Dermis blood vessel endothelial cell (primary cell): ENCODE data around the gene PIWIL4. TPM values are rescaled to one million over a fixed set of nuclear protein-coding genes. Genes with fewer than 3 reads are reported as not detected.
"Not testable (repeated sequence)": the region's sequence is repeated elsewhere in the genome, so short reads cannot be mapped to it uniquely, and the experiment has no call there.

Experiments
- DNase-seq: peaks from one replicate; pipeline ENCODE4 v3.0.0; 2010
- total RNA-seq: library from RNA; depleted of rRNA; stranded (reverse); fragments of >200 nt; gene quantifications from 2 replicates; pipeline ENCODE4 v1.2.3, GENCODE V29; 2014

The PIWIL4 gene
- total RNA-seq, 1 donor from 2014 or later, result 1.2 TPM

- no peak for DNase-seq
Measured at GRCh38 chr11:94639901-94640721, 72.9 kb downstream of the PIWIL4 start.

DNA sequence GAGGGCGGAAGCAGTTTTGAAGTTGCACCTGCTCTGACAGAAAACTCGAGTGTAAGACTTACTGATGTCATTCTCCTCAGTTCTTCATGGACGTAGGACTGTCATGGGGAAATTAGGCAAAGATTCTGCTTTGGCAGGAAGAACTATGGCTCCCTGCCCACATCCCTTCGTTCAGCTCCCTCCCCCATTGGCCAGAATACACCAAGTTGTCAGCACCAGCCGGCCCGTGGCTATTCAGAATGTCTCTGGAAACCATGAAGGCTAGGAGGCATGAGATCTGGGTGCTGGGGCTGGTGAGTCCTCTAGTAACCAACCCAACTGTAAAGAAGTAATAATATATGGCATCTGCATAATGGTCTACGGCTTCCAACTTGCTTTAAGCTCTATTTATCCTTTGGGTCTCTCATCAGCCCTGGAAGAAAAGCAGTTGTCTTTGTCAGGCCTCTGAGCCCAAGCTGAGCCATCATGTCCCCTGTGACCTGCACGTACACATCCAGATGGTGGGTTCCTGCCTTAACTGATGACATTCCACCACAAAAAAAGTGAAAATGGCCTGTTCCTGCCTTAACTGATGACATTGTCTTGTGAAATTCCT is 74.1 kb downstream of the PIWIL4 start:
- DNase-seq, result no peak

DNA sequence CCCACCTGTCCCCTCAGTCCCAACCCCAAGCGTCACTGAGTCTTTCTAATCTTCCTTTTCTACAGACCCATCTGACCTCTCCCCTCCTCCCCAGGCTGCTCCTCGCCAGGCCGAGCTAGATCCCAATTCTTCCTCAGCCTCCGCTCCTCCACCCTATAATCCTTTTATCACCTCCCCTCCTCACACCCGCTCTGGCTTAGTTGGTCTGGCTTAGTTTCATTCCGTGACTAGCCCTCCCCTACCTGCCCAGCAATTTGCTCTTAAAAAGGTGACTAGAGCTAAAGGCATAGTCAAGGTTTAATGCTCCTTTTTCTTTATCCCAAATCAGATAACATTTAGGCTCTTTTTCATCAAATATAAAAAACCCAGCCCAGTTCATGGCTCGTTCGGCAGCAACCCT is 76.0 kb downstream of the PIWIL4 start:
- not testable (repeated sequence) for DNase-seq

DNA sequence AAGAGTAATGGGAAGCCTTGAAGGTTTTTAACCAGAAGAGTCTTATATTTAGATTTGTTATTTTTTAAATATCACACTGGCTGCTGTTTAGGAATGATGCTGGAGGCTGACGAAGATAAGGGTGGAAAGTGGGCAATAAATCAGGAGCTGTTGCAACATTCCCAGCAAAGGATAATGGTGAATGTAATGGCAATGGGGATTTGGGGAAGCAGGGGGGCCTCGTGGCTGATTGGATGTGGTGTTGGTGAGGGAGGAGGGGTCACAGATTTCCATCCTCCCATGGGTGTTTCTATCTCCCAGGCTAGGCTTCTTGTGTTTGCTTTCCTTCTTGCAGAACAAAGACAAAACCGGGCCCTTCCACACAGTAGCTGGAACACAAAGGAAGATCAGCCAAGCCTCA is 80.8 kb downstream of the PIWIL4 start:
- no peak for DNase-seq

DNA sequence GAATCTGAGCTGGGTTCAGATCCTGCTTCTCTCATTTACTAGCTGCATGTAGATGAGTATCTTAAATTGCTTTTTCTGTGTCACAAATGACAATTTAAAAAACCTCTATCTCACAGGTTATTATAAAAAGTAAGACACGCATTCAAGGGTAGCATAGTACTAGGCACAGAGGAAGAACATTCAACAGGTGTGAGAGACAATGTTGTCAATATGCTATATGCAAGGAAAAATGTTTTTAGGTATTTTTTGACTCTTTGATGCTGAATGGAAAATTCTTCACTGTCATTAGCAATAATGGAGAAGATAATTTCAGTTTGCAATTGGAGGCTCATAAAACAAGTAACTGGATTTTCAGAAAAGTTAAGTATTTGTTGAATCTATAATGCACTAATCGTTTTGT is 81.6 kb downstream of the PIWIL4 start:
- DNase-seq, result no peak

DNA sequence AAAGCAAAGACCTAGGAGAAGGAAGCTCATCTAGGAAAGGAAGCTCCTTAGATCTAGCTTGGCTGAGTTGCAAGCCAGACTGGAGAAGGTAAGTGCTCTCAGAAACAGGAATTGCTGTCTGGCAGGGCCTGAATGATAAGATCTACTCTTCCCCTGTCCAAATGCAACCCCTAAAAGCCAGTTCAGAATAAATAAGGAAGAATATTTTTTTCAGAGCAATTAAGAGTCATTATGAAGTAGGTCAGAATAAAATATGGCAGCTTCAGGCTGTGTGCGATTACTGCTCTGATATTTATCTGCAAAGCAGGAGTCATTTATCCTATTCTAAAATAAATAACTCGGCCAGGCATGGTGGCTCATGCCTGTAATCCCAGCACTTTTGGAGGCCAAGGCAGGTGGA is 82.1 kb downstream of the PIWIL4 start:
- no peak for DNase-seq

GRCh38 chr11:94649964-94650623 is 82.9 kb downstream of the PIWIL4 start:
- DNase-seq, result no peak

DNA sequence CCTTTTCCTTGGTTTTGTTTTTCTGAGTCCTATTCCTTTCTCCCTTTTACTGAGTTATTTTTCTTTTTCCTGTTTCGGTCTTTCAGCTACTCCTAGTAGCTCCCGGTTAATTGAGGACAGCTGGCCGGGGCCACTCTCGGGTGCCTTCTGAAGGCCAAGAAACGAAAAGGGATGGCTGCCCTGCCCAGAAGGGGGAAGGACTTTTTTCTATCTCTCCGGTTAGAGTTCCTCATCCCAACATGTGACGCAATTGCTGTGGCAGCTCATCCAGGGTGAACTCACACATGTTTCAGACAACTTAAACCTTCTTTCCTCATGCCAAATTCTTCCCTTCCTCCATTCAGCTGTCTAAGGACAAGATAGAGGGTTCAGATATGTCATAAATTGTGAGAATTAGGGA is 83.6 kb downstream of the PIWIL4 start:
- no peak for DNase-seq

DNA sequence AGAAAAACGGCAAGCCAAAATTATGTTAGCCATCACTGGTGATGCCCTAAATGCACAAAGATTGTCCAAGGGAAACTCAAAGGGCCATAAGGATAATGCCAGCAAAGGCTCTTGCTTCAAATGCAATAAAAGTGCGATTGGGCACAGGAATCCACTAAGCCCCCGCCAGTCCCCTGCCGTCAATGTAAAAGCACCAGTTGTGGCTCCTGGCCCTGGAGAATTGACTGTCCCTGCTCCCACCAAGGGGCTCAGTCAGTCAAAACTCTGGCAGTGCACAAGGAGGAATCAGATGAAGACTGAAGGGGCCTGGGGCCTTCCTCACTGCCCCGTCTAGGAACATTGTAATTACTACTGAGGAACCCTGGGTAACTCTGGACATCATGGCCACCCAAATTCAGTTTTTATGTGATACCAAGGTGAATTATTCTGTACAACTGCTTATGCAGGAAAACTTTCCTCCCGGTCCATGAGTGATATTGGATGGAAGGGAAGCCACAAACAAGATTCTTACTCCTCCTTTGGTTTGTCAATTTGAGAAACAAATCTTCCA is 85.6 kb downstream of the PIWIL4 start:
- DNase-seq, result no peak

DNA sequence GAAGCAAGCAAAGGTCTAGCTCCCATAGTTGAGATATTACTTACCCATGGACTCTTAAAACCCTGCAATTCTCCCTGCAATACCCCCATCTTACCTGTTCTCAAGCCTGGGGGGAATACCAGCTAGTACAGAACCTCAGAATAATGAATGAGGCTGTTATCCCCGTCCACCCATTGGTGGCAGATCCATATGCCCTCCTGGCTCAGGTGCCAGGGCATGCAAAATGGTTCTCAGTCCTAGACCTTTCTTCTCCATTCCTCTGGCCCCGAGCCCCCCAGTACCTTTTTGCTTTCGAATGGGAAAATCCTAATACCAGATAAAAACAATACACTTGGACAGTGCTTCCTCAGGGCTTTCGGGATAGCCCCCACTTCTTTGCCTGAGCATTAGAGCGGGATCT is 86.4 kb downstream of the PIWIL4 start:
- DNase-seq, result no peak

DNA sequence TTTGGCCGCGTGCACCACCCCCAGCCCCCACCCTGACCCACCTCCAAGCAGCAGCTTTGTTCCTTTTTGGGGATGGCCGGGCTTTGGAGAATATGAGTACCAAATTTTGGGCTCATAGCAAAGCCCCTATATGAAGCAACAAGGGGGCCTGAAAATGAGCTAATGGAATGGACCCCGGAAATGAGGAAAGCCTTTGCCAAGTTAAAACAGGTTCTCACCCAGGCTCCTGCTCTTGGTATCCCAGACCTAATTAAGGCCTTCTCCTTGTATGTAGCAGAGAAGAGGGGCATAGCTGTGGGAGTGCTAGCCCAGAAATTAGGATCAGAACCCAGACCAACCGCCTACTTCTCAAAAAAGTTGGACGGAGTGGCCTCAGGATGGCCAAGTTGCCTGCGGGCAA is 87.0 kb downstream of the PIWIL4 start:
- no peak for DNase-seq

DNA sequence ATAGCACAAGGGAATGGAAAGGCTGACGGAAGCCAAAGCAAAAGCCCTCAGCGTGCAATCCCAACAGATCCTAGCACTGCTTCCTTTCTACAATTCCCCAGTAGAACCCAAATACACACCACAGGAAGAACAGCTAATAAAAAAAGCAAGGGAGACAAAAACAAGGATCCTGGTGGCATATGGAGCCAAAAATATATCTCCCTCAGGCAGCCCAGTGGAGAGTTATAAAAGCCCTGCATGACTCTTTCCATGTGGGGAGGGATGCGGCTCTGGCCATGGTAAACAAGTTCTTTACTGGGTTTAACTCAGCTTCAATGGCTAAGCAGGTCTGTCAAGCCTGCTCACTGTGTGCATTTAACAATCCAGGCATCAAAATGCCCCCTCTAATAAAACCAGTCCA is 88.1 kb downstream of the PIWIL4 start:
- no peak for DNase-seq

DNA sequence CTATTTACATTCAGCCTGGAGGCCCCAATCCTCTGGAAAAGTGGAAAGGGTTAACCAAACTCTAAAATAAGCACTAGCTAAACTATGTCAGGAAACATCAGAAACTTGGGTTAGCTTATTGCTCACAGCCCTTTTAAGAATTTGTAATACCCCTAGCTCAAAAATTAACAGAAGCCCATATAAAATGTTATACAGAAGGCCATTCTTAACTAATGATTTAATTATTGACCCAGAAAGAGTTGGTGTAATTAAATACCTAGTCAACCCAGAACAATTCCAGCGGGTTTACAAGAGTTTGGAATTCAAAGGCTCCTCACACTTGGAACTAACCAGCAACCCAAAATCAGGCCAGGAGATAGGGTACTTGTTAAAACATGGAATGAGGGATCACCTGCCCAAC is 88.8 kb downstream of the PIWIL4 start:
- no peak for DNase-seq

DNA sequence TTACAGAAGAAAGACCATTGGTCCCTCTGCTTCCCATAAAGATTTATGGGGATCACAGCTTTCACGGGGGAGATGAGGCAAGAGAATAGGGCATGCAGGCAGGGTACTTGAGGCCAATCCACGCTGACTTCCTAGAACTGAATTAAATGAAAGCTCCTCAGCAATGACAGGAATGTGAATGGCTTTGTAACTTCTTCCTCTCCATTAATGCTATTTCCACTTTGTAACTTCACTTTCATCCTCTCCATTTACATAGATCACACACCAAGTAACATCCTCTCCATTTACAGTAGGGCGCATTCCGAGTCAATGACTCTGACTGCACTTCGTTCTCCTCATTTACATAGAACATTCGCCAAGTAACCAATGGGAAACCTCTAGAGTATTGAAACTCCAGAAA is 89.8 kb downstream of the PIWIL4 start:
- no peak for DNase-seq

DNA sequence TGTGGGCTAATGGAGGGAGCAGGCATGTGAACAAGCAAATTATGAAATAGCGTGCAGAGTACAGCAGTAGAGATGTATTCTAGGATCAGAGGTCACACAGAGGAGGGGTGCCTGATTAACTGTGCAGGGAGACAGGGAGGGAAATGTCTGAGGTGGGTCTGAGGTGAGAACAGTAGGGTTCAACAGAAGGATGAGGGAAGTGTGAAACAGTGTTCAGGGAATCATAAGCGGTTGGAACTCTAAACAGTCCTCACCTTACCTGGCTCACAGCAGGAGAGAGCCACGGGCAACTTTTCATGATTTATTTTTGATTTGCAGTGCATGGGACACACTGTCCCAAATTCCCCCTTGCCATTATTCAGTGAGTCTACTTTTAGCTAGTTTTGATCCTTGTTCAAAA is 90.5 kb downstream of the PIWIL4 start:
- DNase-seq, result no peak

DNA sequence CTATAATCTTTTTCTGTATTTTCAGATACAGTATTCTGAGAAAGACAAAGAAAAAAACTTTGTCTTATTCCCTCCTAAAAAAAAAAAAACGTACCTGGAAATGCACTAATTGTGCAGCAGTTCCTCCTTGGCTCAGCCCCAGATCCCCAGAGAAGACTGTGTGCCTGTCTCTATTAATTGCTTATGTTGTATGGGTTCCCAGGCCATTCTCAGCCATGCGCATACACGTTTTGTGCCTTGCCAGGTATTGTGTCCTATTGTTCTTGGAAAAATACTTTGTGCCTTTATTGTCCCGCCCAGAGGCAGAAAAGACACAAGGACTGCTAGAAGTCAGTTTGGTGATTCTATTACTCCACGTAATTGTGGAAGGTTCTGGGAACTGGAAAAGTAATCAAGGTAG is 91.2 kb downstream of the PIWIL4 start:
- DNase-seq, result peak; percentile 21

- DNase-seq, result no peak
Measured at GRCh38 chr11:94658888-94659287, 91.7 kb downstream of the PIWIL4 start.

GRCh38 chr11:94661444-94661843 is 94.3 kb downstream of the PIWIL4 start:
- DNase-seq, result no peak

GRCh38 chr11:94662065-94662779 is 95.1 kb downstream of the PIWIL4 start:
- no peak for DNase-seq

GRCh38 chr11:94662846-94663390 is 95.8 kb downstream of the PIWIL4 start:
- no peak for DNase-seq

GRCh38 chr11:94664346-94664745 is 97.2 kb downstream of the PIWIL4 start:
- peak; percentile 23 for DNase-seq

DNA sequence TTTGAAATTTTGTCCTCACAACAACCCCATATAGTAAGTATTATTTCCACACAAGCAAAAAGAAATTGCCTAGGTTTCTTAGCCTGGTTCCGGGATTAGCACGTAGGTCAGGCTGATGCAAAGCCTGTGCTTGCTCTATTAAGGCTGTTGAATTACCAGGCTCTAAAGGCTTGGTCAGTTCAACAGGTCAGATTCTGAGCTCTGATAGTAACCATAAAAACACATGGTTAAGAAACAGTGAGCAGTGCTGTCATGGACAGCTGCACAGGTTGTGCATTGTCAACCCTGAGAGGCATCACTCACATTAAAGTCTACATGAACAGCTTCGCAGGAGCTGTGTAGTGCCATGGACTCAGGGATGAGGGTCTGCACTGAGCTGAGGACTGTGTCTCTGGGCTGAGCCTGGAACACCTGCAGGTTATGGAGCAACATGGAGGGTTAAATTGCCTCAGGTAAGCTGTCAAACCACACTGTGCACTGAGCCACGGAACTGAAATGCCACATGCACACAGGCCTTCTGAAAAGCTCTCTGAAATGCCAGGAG is 98.0 kb downstream of the PIWIL4 start:
- DNase-seq, result no peak
